Activated T-helper 9 cell treated with anti-CD3 and anti-CD28 coated beads, Interleukin-2, amount 50 U/mL, for 16 hours (primary cell): ENCODE measurements around the gene GNAQ.

Source experiments
- DNase-seq: peaks from one replicate; pipeline ENCODE4 v3.0.0-alpha.2; 2020; ENCODE audit warnings: low read depth

GNAQ gene

DNA sequence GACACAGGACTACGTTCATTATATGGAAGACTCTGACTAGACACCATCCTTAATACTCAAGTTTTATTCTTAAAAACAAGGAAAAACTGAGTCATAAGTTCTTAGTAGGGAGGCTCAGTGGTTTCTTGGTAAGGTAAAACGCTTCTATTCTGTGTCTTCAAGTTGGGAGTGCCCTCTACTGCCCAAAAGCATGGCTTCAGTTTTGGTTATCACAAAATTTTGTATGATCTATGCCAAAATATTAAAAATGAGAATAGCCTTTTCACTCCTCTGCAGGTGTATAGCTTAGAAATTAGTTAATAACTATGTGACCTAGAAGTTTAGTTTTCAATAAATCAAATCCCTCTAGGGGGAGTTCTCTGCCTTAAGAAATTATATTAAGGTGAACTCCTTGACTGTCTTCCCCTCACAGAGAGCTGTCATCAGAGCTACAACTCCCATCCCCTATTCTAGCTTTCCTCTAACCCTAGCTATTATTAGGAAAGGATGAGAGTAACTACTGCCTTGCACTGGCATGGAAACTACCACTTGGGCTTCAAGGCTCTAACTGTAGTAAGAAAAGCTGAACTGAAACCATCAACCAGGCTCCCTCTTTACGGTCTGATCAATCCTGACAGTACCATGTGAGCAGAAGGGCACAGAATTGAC lies 189.7 kb downstream of the GNAQ start:
- no peak for DNase-seq

DNA sequence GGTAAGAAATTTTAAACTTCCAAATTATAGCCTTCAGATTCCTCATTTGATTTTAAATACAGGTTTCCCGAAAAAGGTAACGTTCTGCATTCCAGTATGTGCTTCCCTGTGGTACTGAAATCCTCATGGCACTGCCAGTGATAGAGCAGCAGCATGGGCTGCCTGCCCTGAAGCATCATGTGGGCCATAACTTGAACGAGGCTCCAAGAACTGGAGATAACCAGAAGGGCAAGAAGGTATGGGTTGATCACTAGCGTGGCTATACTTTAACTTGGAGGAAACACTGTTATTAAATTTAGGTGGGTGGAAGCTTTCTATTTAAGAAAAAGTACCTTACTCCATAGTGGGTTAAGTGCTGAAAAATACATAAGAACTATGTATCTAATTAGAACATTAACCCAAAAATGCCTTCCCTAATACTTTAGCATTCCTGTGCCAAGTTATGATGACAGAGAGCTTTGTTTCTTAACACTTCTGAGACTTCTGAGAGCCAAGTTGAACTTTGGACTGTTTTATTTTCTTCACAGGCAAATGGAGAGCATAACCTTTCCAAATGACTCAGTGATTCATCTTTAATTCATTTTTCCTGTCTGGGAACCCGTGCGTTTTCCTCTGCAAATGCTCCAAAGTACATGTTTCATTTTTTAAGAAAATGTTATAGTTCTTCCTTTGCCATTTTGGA lies 192.0 kb downstream of the GNAQ start:
- no peak for DNase-seq

DNA sequence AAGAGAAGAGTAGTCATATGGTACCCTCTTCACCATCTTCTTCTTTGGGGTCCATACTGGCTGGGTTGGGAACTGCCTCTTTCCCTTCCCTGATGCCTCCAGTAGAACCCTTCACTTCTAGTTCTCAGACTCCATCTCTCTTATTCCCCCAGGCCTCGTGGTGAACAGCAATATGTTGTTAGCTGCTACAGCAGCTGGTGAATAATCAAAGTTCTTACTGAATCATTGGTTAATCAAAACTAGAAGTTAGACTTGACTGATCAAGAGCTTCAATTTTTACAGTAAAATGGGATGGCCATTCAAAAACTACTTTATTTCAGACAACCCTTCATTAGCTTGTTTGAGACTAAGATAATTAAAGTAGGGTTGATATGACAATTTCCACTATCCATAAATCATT lies 192.6 kb downstream of the GNAQ start:
- no peak for DNase-seq

DNA sequence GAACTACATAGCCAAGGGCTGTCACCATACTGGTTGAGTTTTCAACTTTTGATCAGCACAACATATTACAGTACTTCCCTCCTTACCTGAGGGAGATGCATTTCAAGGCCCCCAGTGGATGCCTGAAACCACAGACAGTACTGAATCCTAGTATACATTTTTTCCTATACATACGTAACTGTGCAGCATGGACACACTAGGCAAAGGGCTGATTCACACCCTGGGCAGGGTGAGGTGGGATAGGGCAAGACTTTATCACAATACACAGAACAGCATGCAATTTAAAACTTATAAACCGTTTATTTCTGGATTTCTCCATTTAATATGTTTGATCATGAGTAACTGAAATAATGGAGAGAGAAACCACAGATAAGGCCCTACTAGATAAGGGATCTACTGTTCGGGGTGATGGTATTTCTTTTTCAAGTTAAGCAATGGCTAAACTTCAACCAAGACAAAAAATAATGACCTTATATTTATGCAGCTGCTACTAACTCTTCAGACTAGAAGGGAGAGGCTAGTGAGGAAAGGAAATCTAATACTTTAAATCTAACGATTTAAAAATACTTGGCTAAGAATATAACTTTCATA lies 196.6 kb downstream of the GNAQ start:
- no peak for DNase-seq

DNA sequence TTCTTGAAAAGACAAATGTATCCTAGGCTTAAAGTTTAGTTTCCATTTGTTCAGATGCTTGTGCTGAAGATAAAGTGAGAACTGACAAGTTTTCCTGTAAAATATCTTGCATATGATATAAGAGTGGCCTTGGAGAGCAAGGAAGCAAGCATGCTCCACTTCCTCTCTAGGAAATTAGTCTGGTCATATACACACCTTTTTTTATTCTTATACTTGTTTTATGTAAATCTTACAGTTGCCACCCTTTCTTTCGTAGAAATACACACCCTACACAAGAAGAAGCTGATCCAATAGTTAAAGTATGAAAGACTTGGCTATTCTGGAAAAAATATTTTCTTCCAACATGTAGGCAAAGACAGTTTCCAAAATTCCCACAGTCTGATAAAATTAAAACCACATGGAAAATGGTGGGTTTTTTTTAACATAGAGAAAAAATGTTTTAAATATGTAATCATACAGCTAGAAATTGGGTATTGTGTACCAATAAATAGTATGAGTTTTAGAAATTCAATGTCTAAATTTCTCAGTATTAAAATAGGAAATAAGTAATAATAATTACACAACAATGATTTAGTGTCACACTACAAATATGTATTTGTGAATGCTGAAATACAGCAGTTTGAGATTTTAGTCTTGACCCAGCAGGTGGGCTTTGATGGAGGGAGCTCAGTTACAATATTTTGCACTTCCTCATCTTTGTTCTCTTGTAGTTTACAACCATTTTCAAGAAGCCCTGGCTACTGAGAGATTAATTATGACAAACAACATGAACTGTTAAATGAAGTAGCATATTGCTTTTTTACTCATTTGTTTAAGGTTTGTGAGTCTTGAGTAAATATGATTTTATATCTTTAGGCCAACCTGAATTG lies 197.8 kb downstream of the GNAQ start:
- DNase-seq, result no peak

DNA sequence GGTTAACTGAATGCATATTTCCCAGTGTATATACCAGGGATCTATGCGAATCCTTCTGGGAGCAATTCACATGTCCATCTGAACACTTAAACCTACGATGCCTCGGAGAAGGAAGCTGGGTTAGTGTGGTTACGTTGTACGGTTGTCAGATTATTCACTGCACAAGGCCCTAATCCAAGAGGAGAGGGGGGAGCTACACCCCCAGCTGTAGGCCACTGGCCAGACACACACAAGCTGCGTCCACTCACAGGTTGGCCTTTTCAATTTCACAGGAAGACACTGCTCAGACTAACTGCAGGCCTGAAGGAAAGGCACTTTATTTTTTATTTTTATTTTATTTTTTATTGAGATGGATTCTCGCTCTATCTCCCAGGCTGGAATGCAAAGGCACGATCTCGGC lies 199.0 kb downstream of the GNAQ start:
- DNase-seq, result no peak

DNA sequence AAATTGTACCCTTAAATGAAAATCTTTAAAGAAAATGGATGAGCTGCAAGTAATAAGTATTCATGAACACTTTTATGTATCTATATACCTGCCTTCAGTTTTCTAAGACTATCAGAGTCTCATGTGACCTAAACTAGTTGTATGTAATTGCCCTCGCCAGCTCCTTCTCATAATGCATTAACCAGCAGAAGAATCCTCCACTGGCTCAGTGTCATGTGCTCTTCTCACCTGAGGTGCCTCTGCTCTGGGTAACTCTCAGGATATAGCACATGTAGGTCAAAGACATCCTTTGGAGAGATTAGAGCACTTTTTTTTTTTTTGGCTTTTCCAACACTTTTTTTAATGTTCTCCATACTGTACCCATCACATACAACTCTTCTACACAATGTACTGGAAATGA lies 199.8 kb downstream of the GNAQ start:
- no peak for DNase-seq

DNA sequence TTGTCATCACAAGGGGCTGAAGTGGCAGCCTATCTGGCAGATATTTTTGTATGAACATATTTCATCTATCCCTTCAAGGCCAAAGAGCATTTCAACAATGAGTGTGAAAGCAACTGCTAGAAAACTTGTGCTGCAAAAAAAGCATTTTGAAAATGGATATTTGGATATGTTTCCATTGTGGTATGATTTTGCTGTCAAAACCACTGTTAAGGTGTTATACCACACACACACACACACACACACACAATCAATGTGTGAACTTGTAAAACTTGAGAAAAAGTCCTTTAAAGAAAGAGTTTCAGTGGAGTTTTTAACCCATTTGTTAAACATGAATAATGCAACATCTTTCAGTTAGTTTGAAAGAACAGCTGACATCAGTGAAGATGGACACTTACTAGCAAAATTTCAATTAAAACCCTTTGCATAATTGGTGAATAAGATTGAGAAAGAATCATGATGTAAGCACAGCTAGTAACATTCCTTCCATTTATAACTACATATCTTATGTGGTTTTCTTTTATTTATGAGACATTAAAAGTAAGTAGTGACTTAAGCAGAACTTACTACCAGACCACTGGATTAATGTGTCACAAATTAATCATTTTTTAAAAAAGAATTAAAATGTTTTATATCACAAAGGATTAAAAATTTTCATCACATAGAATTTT lies 200.9 kb downstream of the GNAQ start:
- no peak for DNase-seq

DNA sequence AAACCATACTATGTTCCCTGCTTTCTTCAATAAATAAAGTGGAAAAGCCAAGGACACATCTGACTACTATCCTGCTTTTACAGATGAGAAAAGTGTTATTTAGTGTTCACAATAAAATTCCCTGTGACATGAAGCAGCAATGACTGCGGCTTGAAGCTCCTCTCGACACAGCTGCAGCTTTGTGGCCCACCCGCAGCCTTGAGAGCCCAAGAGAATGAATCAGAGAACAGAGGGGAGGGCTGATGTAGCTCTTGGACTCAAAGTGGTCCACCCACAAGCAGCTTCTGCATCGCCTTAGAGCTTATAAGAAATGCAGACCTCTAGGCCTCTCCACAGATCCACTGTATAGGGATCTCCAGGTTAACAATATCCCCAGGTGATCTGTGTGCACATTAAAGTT lies 202.2 kb downstream of the GNAQ start:
- DNase-seq, result no peak

DNA sequence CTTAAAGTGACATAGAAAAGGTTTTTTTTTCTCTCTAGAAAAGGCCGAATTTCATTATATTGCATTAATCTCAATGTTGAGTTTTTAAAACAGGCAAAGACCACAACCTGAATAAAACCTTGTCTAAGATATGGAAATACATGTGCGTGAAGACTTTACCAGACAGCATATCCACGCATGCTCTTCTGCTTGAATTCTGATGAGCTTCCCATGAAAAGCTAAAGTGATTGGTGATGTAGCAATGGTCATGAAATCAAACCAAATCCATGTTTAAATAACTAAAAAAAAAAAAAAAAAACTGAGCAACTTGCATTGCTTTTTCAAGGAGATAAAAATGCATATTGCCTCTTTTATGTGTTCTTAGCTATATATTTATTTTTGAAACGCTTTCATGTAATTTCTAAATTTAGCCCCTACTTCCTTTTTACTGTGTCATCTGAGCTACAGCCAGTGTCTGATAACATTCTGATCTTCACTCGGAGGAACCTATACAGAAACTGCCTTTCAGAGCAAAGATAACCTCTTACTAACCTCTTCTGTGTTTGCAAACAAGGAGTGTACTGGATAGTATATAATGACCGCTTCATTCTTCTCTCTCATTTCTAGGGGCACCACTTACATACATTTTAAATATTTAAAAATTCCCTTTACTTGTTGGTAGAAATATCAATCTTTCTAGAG lies 204.4 kb downstream of the GNAQ start:
- no peak for DNase-seq

DNA sequence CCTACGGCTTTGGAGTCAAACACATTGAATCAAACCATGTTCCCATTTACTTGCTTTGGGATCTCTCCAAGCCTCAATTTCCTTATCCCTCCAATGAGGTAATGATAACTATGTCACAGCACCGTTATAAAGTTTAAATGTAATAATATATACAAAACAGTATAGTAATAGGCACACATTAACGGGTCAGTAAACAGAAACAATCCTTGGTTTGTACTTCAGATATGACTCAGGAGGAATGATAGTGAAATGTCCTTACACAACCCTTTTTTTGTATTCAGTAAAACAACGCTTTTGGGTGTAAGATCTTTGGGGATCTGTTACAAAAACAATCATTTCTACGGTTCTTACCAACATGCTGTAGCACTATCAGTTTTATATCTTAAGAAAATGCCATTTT lies 205.0 kb downstream of the GNAQ start:
- DNase-seq, result no peak

DNA sequence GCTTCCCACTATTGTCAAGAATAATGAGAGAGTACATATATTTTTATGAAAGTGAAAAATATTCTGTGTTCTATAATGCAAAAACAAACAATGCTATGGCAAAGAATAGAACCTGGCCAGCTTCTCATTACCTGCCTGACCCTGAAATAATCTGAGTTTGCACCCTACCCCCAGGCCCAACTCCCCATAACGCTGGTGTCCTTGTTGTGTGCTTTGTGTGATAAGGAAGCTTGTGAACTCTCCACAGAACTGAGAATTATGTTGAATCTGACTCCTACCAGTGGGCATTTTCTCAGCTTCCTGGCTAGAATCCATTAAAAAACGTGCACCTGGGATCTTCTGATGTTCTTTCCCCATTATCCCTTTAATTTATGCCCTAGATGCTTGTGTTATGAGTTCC lies 205.5 kb downstream of the GNAQ start:
- no peak for DNase-seq

DNA sequence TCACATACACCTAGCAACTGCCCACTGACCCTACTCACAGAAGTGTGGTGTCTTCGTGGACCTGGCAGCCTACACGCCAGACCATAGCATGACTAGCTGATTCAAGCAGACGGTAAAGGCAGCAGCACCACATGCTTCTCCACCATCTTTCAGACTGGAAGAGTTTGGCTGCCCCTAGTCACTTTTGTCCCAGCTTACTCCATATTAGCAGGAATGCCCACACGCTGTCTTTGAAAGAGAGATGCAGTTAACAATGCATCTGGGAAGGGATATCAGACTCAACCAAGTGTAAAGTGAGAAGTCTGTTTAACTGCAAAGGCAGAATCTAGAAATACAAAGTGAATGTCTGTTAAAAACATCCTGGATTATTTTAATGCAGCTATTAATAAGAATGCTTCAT lies 206.2 kb downstream of the GNAQ start:
- DNase-seq, result no peak

DNA sequence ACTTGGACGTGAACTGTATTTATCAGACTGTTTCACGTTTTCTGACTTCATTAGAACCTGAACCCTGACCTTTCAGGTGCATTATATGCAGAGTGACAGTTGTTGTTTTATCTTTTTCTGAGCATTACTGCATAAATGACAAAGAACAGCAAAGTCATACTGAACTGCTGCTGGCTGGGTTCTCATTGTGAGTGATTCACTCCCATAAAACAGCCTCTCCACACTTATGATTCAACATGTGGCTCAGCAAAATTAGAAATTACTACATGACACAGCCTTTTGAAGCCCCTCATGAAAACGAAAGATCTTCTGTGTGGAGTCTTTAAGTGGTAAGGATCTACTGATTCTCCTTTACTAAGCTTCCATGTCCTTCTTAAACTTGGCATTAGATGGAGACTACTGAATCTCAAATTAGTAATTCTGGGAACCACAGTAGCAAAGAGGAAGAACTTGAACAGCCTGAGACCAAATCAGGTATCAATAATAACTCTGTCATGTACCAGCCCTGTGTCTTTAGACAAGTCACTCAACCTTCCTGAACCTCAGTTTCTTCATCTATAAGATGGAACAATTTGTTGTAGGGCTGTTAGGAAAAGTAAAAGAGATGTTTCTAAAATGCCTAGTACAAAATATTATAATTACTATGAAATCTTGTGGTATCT lies 211.2 kb downstream of the GNAQ start:
- DNase-seq, result no peak

DNA sequence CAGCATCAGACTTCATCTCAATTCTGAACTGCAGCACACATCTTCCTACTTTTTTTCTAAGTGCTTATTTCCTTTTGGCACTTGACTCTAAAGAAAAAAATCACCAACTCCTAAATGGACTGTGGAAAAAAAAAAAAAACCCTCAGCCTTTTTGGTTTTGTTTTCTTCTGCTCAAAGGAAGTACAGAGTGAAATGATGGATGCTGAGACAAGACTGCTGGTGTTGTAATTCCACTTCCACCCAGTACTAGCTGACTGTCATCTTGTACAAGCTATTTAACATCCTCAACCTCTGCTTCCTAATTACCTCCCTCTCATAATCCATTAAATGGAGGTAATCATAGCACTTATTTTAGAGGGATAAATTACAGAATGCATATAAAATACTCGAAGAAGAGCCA lies 212.0 kb downstream of the GNAQ start:
- DNase-seq, result no peak

DNA sequence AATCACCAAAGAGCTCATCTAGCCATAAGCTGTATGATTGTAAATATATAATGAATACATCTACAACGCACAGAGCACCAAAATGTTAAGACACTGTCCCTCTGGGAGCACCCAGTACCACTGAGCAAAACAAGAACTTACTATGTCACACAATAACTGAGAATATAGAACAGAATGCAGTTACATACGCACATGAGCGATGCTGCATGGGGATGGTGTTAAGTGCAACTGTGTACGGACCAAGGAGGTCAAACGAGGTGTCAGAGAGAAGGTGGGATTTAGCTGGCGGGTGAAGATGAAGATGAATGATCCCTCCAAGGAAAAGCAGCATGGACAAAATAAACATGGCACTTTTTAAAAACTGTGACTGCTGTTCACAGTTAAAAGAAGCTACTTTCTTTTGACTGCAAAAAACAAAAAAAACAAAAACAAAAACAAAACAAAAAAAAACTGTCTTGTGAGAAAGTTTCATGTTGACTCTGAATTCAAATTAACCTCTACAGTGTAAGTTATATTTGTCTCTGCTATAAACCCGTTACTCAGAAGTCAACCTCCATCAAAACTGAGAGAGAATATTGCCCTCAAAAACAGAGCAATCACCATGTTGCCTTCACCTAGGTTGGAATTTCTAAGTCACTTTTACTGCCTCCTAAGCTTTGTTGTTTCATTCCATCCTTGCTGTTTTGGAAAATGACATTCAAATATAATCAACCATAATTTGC lies 213.9 kb downstream of the GNAQ start:
- no peak for DNase-seq

DNA sequence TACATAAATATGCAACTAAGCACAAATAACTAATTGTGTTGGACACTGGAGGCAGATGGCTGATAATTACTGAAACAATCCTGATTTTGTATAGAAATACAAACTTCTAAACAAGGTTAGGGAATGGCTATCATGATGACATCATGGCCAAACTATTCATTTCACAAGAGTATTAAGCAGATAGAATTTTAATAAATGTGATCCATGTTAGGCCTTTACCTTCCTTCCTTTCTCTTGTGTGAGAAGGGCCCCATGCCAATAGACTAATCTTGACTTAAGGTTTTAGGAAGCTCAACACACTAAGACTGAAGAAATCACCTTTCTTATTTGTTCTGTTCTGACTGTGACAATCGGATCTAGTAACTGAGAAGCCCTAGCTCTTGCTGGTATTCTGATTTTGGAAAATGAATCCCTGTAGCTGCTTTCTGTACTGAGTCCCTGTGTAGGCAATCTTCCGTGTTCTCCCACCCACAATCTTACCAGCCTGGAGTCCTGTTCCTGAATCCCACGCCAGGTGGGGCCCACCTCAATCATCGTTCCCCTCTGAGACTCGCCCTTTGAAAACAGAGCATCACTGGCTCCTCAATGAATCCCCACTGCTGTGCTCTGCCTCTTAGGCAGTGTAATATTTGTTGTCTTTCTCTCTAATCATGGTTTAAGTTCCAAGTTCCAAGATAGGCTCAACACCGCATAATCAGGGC lies 214.8 kb downstream of the GNAQ start:
- no peak for DNase-seq

DNA sequence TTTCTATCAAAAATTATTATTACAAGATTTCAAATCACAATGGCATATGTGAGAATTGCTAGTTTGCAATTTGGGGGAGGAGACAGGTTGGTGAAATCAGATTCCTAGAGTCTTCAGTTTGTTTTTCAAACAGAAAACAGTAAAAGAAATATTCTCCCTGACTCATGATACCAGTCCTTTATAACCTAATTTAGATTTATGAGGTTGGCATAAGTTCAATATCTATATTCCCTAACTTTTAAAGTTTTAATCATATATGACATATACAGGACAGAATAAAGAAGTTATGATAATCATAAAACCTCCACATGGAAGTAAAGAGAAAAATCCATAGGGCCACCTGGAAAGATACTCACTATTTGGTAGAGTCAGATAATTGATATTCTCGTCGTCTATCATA lies 216.4 kb downstream of the GNAQ start:
- DNase-seq, result no peak

DNA sequence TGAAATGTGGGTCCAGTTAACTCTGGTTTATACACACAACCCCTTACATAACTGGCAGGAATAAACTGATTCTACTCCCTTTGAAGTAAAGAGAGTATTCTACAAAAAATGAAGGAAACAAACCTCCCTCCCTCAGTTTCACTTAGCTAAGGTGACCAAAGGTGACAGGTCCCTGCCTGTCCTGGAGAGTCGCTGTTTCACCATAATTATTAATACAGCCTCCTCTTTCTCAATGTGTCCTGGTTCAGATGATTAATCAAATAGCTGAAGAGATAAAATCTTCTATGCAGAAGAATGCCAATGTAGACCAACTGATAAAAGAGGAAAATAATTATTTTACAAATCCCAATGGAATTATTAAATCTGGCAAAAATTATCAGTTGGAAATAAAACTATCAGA lies 219.8 kb downstream of the GNAQ start:
- no peak for DNase-seq

DNA sequence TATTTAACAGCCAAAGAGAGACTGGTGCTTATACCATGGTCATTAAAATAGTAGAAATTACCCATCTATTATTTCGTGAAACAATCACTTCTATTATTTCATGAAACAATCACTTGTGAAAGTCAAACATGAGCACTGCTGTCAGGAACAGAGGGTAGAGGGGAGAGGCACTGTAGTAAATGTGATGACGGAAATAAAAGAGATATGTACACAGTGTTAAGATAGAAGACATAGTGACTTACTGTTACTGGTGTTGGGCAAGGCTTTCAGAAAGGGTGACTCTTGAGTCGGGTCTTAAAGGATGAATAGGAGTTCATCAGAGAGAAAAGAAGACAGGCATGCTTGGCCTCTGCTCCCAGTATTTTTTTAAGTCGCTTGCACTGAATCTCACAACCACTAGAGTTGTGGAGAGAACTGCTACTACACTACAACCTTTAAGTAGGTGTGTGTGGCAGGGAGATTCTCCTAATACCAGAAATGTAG lies 220.9 kb downstream of the GNAQ start:
- DNase-seq, result no peak
